H1 (cell line): ENCODE measurements around the gene PBX3. TPM values are rescaled to one million over a fixed set of nuclear protein-coding genes. Genes with fewer than 3 reads are reported as not detected.

Experiments used
- CTCF ChIA-PET: fragments of 300-600 bp; sonication (Branson Sonifier 250); formaldehyde crosslinking; loops from one replicate; lab custom pipeline; 2021; ENCODE audit not compliant: partially characterized antibody; lab: Charles Lee
- POLR2A ChIA-PET: fragments of 300-600 bp; sonication (Branson Sonifier 250); formaldehyde crosslinking; loops from one replicate; lab custom pipeline; 2021; ENCODE audit warnings: inconsistent platforms; ENCODE audit not compliant: partially characterized antibody; lab: Charles Lee
- DNase-seq, 2 experiments: peaks; one replicate each; pipeline versions ENCODE4 v3.0.0 to v3.0.0-alpha.2; 2010 to 2022; ENCODE audit warnings: low spot score in 2 of 2, low read depth in 1 of 2, mixed read lengths in 1 of 2
- FAIRE-seq: peaks from 2 replicates; lab custom pipeline; 2011; peaks lifted over from hg19 to GRCh38; lab: Jason Lieb, UNC
- H2AFZ ChIP-seq: 2 replicates; pipeline ENCODE4 v1.8.1; 2012; ENCODE audit warnings: low read length, inconsistent platforms
- H2AK5ac ChIP-seq: 2 replicates; pipeline ENCODE4 v1.6.1; 2013; ENCODE audit warnings: low read depth, low read length
- H2BK120ac ChIP-seq: replicated peaks from 2 replicates; pipeline ENCODE3; 2013; ENCODE audit warnings: low read depth, low read length, inconsistent platforms
- H2BK12ac ChIP-seq: 2 replicates; pipeline ENCODE4 v1.6.1; 2013; ENCODE audit warnings: low read depth, low read length
- H2BK15ac ChIP-seq: 2 replicates; pipeline ENCODE4 v1.6.1; 2013; ENCODE audit warnings: low read length
- H2BK20ac ChIP-seq: 2 replicates; pipeline ENCODE4 v1.6.1; 2013; ENCODE audit warnings: low read length
- H2BK5ac ChIP-seq: 2 replicates; pipeline ENCODE4 v1.6.1; 2013; ENCODE audit warnings: low read depth, low read length
- H3K14ac ChIP-seq: 2 replicates; pipeline ENCODE4 v1.6.1; 2013; ENCODE audit warnings: inconsistent platforms; ENCODE audit not compliant: insufficient read length
- H3K18ac ChIP-seq: 2 replicates; pipeline ENCODE4 v1.6.1; 2013; ENCODE audit warnings: low read length; ENCODE audit errors: extremely low read depth
- H3K23ac ChIP-seq: 2 replicates; pipeline ENCODE4 v1.6.1; 2013; ENCODE audit warnings: inconsistent platforms; ENCODE audit not compliant: insufficient read length
- H3K23me2 ChIP-seq: 2 replicates; pipeline ENCODE4 v1.6.1; 2013; ENCODE audit warnings: low read depth, low read length
- H3K27ac ChIP-seq: 2 replicates; pipeline ENCODE4 v1.6.1; 2011; ENCODE audit warnings: low read depth, low read length, inconsistent platforms
- H3K27me3 ChIP-seq, 4 experiments: replicated peaks in 1 of 4; 1 replicate in 1 of 4; 2 replicates in 3 of 4; pipeline versions ENCODE4 v1.6.1 to v1.8.1; 2011 to 2013; ENCODE audit warnings: low read length in 3 of 4, mild to moderate bottlenecking in 3 of 4, inconsistent platforms in 2 of 4, mixed read lengths in 2 of 4, moderate library complexity in 1 of 4; ENCODE audit not compliant: control insufficient read depth in 3 of 4, insufficient read depth in 3 of 4; ENCODE audit errors: extremely low read depth in 1 of 4
- H3K36me3 ChIP-seq, 4 experiments: 2 replicates each; pipeline versions ENCODE4 v1.6.1 to v1.8.1; 2011 to 2013; ENCODE audit warnings: mild to moderate bottlenecking in 4 of 4, low read length in 3 of 4, moderate library complexity in 2 of 4, control low read depth in 1 of 4, inconsistent platforms in 1 of 4; ENCODE audit not compliant: insufficient read depth in 4 of 4, control insufficient read depth in 2 of 4
- H3K4ac ChIP-seq: replicated peaks from 2 replicates; pipeline ENCODE3; 2013; ENCODE audit warnings: low read length, low read depth, mixed read lengths, inconsistent platforms; ENCODE audit not compliant: insufficient read length
- H3K4me1 ChIP-seq, 4 experiments: replicated peaks in 1 of 4; 1 replicate in 1 of 4; 2 replicates in 3 of 4; pipeline versions ENCODE4 v1.6.1 to v1.8.1; 2011 to 2013; ENCODE audit warnings: low read length in 3 of 4, inconsistent platforms in 2 of 4, mixed read lengths in 1 of 4; ENCODE audit not compliant: insufficient read depth in 4 of 4, control insufficient read depth in 3 of 4
- H3K4me2 ChIP-seq, 2 experiments: 2 replicates each; pipeline versions ENCODE4 v1.6.1 to v1.8.1; 2011 to 2013; ENCODE audit warnings: low read depth in 2 of 2, low read length in 2 of 2, control low read depth in 1 of 2, inconsistent platforms in 1 of 2, mild to moderate bottlenecking in 1 of 2; ENCODE audit not compliant: insufficient read depth in 1 of 2
- H3K4me3 ChIP-seq, 4 experiments: fragments of 200-600, 300-600 bp in 1 of 4; sonication (generic), shearing (Covaris generic), sonication (Bioruptor Twin) in 1 of 4; 2 replicates each; pipeline versions ENCODE4 v1.5.1 to v1.8.1; 2011 to 2016; ENCODE audit warnings: low read length in 4 of 4, low read depth in 3 of 4, control low read depth in 2 of 4, inconsistent platforms in 2 of 4, mild to moderate bottlenecking in 2 of 4, mixed read lengths in 1 of 4, moderate library complexity in 1 of 4; ENCODE audit not compliant: insufficient read depth in 2 of 4; ENCODE audit errors: extremely low read depth in 1 of 4
- H3K56ac ChIP-seq: replicated peaks from 2 replicates; pipeline ENCODE3; 2013; ENCODE audit warnings: low read depth, mild to moderate bottlenecking, mixed read lengths, low read length, inconsistent platforms; ENCODE audit not compliant: insufficient read length
- H3K79me1 ChIP-seq: 2 replicates; pipeline ENCODE4 v1.6.1; 2013; ENCODE audit warnings: low read depth, low read length, control low read depth
- H3K79me2 ChIP-seq, 2 experiments: 2 replicates each; pipeline versions ENCODE4 v1.6.1 to v1.8.1; 2012 to 2013; ENCODE audit warnings: low read length in 2 of 2, mild to moderate bottlenecking in 2 of 2, inconsistent platforms in 1 of 2; ENCODE audit not compliant: insufficient read depth in 2 of 2, control insufficient read depth in 1 of 2
- H3K9ac ChIP-seq, 4 experiments: replicated peaks in 1 of 4; 1 replicate in 1 of 4; 2 replicates in 3 of 4; pipeline versions ENCODE4 v1.6.1 to v1.8.1; 2011 to 2013; ENCODE audit warnings: low read depth in 3 of 4, low read length in 3 of 4, control low read depth in 2 of 4, mild to moderate bottlenecking in 2 of 4, moderate library complexity in 2 of 4, inconsistent platforms in 1 of 4; ENCODE audit errors: extremely low read depth in 1 of 4
- H3K9me3 ChIP-seq, 2 experiments: 2 replicates each; pipeline versions ENCODE4 v1.6.1 to v1.8.1; 2012 to 2013; ENCODE audit warnings: mild to moderate bottlenecking in 2 of 2, moderate library complexity in 2 of 2, control low read depth in 1 of 2, inconsistent platforms in 1 of 2, low read depth in 1 of 2, low read length in 1 of 2, mixed read lengths in 1 of 2; ENCODE audit not compliant: insufficient read depth in 2 of 2
- H4K20me1 ChIP-seq, 2 experiments: replicated peaks in 1 of 2; 2 replicates each; pipeline versions ENCODE3 to v1.8.1; 2011 to 2013; ENCODE audit warnings: inconsistent platforms in 2 of 2, low read length in 2 of 2, mild to moderate bottlenecking in 1 of 2; ENCODE audit not compliant: insufficient read depth in 2 of 2, control insufficient read depth in 1 of 2
- H4K5ac ChIP-seq: 2 replicates; pipeline ENCODE4 v1.6.1; 2013; ENCODE audit warnings: low read length, low read depth, mixed read lengths, inconsistent platforms; ENCODE audit not compliant: insufficient read length
- H4K8ac ChIP-seq: 2 replicates; pipeline ENCODE4 v1.8.0; 2013; ENCODE audit warnings: mild to moderate bottlenecking, moderate library complexity, low read length, inconsistent platforms; ENCODE audit not compliant: insufficient read depth; ENCODE audit errors: extremely low read depth
- H4K91ac ChIP-seq: replicated peaks from 2 replicates; pipeline ENCODE3; 2013; ENCODE audit warnings: low read length, mixed read lengths, inconsistent platforms; ENCODE audit not compliant: insufficient read length
- E2F6 ChIP-seq: IDR thresholded peaks from 2 replicates; pipeline ENCODE4 v1.6.1; 2012; ENCODE audit warnings: inconsistent platforms
- KDM1A ChIP-seq: fragments of 200-600, 300-600 bp; sonication (generic); IDR thresholded peaks from 2 replicates; pipeline ENCODE4 v1.7.1; 2016; ENCODE audit warnings: mild to moderate bottlenecking, low read length, borderline replicate concordance
- RAD21 ChIP-seq, 2 experiments: IDR thresholded peaks in 1 of 2; conservative IDR thresholded peaks in 1 of 2; 2 replicates each; pipeline ENCODE4 v1.6.1; 2011; ENCODE audit warnings: low read depth in 2 of 2, low read length in 2 of 2, improper control_type of control experiment in 1 of 2, inconsistent platforms in 1 of 2, mild to moderate bottlenecking in 1 of 2, moderate library complexity in 1 of 2
- WGBS, 2 experiments: shearing (Covaris generic) in 1 of 2; methylation state at CpG; one replicate each; pipeline versions ENCODE4 v1.1.6 to v1.1.7; 2013 to 2015; ENCODE audit warnings: low lambda C conversion rate in 2 of 2, mixed read lengths in 2 of 2, inconsistent platforms in 1 of 2, low coverage in 1 of 2, missing lambda C conversion rate in 1 of 2; ENCODE audit not compliant: insufficient replicate concordance in 2 of 2, insufficient coverage in 1 of 2, insufficient read length in 1 of 2; ENCODE audit errors: extremely low coverage in 1 of 2, missing lambda C conversion rate in 1 of 2; 5-methylcytosine and 5-hydroxymethylcytosine counted together
- polyA plus RNA-seq, 7 experiments: library from polyadenylated mRNA; depleted of rRNA in 3 of 7; stranded (reverse) in 5 of 7; unstranded in 2 of 7; fragments of >200 nt in 5 of 7; fragments of 200-250 nt in 2 of 7; gene quantifications; 1 replicate in 5 of 7; 2 replicates in 1 of 7; 4 replicates in 1 of 7; pipeline versions ENCODE4 v1.2.1 to v1.2.3, GENCODE V29; 2011 to 2013; ENCODE audit warnings: missing spikeins in 2 of 7, mixed read lengths in 2 of 7
- total RNA-seq: library from RNA; stranded (reverse); fragmentation: NEBNext Ultra II Directional; extraction: Animal tissue kit (Norgen Biotek cat#: 25700); gene quantifications from 2 replicates; pipeline ENCODE4 v1.2.1, GENCODE V29; 2021

PBX3 gene
- total and polyA plus RNA-seq, 2 of the 8 experiments (the other 6 are each of a cell fraction or from before 2014, with no cell fraction given): 22.7 to 44.3 TPM

GRCh38 chr9:125999504-125999881 lies 252.3 kb downstream of the PBX3 start:
- Histone ChIP-seq H3K36me3 (no peaks in the 10 kb centered on the region), H4K20me1 (no peaks in the 10 kb centered on the region), H3K79me2 (no peaks in the 10 kb centered on the region), H3K79me1 (no peaks in the 10 kb centered on the region), H2AFZ (no peak overlapping the region), H2BK120ac (no peak overlapping the region), H2AK5ac (no peak overlapping the region), H3K27me3 (no peaks in the 10 kb centered on the region), H3K18ac (no peak overlapping the region), H4K8ac (no peak overlapping the region; the same call in 1 of the 2 replicates), H3K9ac (no peak overlapping the region), H3K4me1 (peaks cover 0 to 7% (median 0%) of the 10 kb centered on the region in 4 experiments; a peak in 2 of 7 replicates), H2BK15ac (no peak overlapping the region), H3K9me3 (no peaks in the 10 kb centered on the region), H2BK20ac (no peak overlapping the region), H4K5ac (no peak overlapping the region), H3K23ac (no peak overlapping the region), H2BK5ac (no peak overlapping the region), H3K56ac (no peak overlapping the region), H3K27ac (no peak overlapping the region), H3K23me2 (no peaks in the 10 kb centered on the region), H3K4me2 (no peak overlapping the region), H2BK12ac (no peak overlapping the region), H4K91ac (no peak overlapping the region), H3K4ac (no peak overlapping the region), H3K4me3 (no peak overlapping the region), H3K14ac (no peak overlapping the region)
- POLR2A ChIA-PET: no interaction called here
- no peak for DNase-seq
- TF ChIP-seq RAD21 (IDR thresholded peaks at IDR 0.05 in 1 of 2, conservative IDR thresholded peaks at IDR 0.05 in 1 of 2; ENCODE audit: low read depth in 2 of 2, low read length in 2 of 2) (no peak), E2F6 (no peak), KDM1A (peak; percentile 90; the same call in 1 of the 2 replicates)
- FAIRE-seq: no peak
- 100% methylated on average over 1 of the region's 2 CpGs; no CpG with 5 or more reads in 1 of the 2 experiments for WGBS, 2 experiments
- CTCF ChIA-PET: no interaction called here
